ENCODE measurements around the gene DEDD2. TPM values are rescaled to one million over a fixed set of nuclear protein-coding genes. Genes with fewer than 3 reads are reported as not detected.
A peak's percentile ranks its signal among the peaks of the same experiment; 100 is the strongest.

Gene DEDD2
- total RNA-seq, 1 donor from 2014 or later, result 21.3 TPM

- Mint-ChIP-seq H3K4me3 (no peak overlapping the region), H3K27me3 (ENCODE audit: low read depth) (no peaks in the 10 kb centered on the region), H3K27ac (peak overlapping the region; percentile 47), H3K4me1 (peaks cover 2% of the 10 kb centered on the region), H3K9me3 (no peaks in the 10 kb centered on the region), H3K36me3 (peaks cover 46% of the 10 kb centered on the region)
- no peak for TF ChIP-seq CTCF (IDR thresholded peaks at IDR 0.05; ENCODE audit: unreplicated experiment)
- DNase-seq (ENCODE audit: low spot score in 2 of 2, unreplicated experiment in 2 of 2), result no peak
Measured at GRCh38 chr19:42229855-42230351, 12.4 kb upstream of the DEDD2 start.

GRCh38 chr19:42229301-42229854 is 11.9 kb upstream of the DEDD2 start:
- Mint-ChIP-seq H3K27ac (peak overlapping the region; percentile 47), H3K4me3 (no peak overlapping the region), H3K27me3 (ENCODE audit: low read depth) (no peaks in the 10 kb centered on the region), H3K4me1 (peaks cover 2% of the 10 kb centered on the region), H3K9me3 (no peaks in the 10 kb centered on the region), H3K36me3 (peaks cover 49% of the 10 kb centered on the region)
- TF ChIP-seq CTCF (IDR thresholded peaks at IDR 0.05; ENCODE audit: unreplicated experiment), result no peak
- DNase-seq (ENCODE audit: low spot score in 2 of 2, unreplicated experiment in 2 of 2), result no peak

GRCh38 chr19:42228641-42229040 is 11.2 kb upstream of the DEDD2 start:
- TF ChIP-seq CTCF (IDR thresholded peaks at IDR 0.05; ENCODE audit: unreplicated experiment), result no peak
- H3K9me3 Mint-ChIP-seq, result no peaks in the 10 kb centered on the region
- no peak overlapping the region for H3K4me3 Mint-ChIP-seq
- no peak overlapping the region for H3K27ac Mint-ChIP-seq
- peaks cover 2% of the 10 kb centered on the region for H3K4me1 Mint-ChIP-seq
- H3K36me3 Mint-ChIP-seq, result peaks cover 48% of the 10 kb centered on the region
- DNase-seq (ENCODE audit: low spot score in 2 of 2, unreplicated experiment in 2 of 2), result no peak
- no peaks in the 10 kb centered on the region for H3K27me3 Mint-ChIP-seq (ENCODE audit: low read depth)

- Mint-ChIP-seq H3K27ac (no peak overlapping the region), H3K4me1 (peaks cover 2% of the 10 kb centered on the region), H3K9me3 (no peaks in the 10 kb centered on the region), H3K36me3 (peaks cover 44% of the 10 kb centered on the region), H3K27me3 (ENCODE audit: low read depth) (no peaks in the 10 kb centered on the region), H3K4me3 (no peak overlapping the region)
- no peak for DNase-seq (ENCODE audit: low spot score in 2 of 2, unreplicated experiment in 2 of 2)
- no peak for TF ChIP-seq CTCF (IDR thresholded peaks at IDR 0.05; ENCODE audit: unreplicated experiment)
Measured at GRCh38 chr19:42226886-42227285, 9.4 kb upstream of the DEDD2 start.

- DNase-seq (ENCODE audit: low spot score in 2 of 2, unreplicated experiment in 2 of 2), result no peak
- H3K27ac Mint-ChIP-seq, result no peak overlapping the region
- H3K4me3 Mint-ChIP-seq, result no peak overlapping the region
- no peak for TF ChIP-seq CTCF (IDR thresholded peaks at IDR 0.05; ENCODE audit: unreplicated experiment)
- no peaks in the 10 kb centered on the region for H3K27me3 Mint-ChIP-seq (ENCODE audit: low read depth)
- H3K4me1 Mint-ChIP-seq, result peaks cover 5% of the 10 kb centered on the region
- peaks cover 41% of the 10 kb centered on the region for H3K36me3 Mint-ChIP-seq
- H3K9me3 Mint-ChIP-seq, result no peaks in the 10 kb centered on the region
Measured at GRCh38 chr19:42225718-42226292, 8.3 kb upstream of the DEDD2 start.

Measured in mesothelial cell of epicardium (in vitro differentiated cells).